ENCODE measurements around the gene RSAD1.

DNA sequence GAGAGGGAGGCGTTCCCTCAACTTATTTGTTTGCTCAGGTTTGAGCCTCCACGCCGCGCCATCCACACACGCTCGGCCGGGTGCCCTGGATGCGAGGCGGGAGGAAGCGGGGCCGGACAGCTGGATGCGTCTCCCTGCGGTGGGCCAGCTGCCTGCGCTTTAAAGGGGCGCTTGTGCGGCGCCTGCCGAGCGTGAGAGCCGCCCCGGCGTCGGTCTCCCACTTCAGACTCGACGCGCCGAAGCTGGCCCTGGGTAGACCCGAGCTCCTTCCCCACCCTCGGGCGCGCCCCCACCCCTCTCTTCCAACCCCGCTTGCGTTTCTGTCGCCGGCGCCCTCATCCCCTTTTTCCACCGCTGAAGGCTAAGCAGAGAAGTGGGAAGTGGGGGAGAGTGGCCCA is 9.5 kb upstream of the RSAD1 start:
- TF ChIP-seq, protein P1, sequence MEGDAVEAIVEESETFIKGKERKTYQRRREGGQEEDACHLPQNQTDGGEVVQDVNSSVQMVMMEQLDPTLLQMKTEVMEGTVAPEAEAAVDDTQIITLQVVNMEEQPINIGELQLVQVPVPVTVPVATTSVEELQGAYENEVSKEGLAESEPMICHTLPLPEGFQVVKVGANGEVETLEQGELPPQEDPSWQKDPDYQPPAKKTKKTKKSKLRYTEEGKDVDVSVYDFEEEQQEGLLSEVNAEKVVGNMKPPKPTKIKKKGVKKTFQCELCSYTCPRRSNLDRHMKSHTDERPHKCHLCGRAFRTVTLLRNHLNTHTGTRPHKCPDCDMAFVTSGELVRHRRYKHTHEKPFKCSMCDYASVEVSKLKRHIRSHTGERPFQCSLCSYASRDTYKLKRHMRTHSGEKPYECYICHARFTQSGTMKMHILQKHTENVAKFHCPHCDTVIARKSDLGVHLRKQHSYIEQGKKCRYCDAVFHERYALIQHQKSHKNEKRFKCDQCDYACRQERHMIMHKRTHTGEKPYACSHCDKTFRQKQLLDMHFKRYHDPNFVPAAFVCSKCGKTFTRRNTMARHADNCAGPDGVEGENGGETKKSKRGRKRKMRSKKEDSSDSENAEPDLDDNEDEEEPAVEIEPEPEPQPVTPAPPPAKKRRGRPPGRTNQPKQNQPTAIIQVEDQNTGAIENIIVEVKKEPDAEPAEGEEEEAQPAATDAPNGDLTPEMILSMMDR (IDR thresholded peaks at IDR 0.05; ENCODE audit: low read depth, low read length, missing input control), result no peak
- TF ChIP-seq, protein P2, sequence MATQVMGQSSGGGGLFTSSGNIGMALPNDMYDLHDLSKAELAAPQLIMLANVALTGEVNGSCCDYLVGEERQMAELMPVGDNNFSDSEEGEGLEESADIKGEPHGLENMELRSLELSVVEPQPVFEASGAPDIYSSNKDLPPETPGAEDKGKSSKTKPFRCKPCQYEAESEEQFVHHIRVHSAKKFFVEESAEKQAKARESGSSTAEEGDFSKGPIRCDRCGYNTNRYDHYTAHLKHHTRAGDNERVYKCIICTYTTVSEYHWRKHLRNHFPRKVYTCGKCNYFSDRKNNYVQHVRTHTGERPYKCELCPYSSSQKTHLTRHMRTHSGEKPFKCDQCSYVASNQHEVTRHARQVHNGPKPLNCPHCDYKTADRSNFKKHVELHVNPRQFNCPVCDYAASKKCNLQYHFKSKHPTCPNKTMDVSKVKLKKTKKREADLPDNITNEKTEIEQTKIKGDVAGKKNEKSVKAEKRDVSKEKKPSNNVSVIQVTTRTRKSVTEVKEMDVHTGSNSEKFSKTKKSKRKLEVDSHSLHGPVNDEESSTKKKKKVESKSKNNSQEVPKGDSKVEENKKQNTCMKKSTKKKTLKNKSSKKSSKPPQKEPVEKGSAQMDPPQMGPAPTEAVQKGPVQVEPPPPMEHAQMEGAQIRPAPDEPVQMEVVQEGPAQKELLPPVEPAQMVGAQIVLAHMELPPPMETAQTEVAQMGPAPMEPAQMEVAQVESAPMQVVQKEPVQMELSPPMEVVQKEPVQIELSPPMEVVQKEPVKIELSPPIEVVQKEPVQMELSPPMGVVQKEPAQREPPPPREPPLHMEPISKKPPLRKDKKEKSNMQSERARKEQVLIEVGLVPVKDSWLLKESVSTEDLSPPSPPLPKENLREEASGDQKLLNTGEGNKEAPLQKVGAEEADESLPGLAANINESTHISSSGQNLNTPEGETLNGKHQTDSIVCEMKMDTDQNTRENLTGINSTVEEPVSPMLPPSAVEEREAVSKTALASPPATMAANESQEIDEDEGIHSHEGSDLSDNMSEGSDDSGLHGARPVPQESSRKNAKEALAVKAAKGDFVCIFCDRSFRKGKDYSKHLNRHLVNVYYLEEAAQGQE (IDR thresholded peaks at IDR 0.05), result no peak
- TF ChIP-seq, protein P3, sequence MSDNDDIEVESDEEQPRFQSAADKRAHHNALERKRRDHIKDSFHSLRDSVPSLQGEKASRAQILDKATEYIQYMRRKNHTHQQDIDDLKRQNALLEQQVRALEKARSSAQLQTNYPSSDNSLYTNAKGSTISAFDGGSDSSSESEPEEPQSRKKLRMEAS (IDR thresholded peaks at IDR 0.05), result no peak
- TF ChIP-seq SP1 (IDR thresholded peaks at IDR 0.05) (no peak), GABPA (IDR thresholded peaks at IDR 0.05 in 1 of 2, conservative IDR thresholded peaks at IDR 0.05 in 1 of 2) (no peak), YY1 (IDR thresholded peaks at IDR 0.05) (no peak), EGR1 (IDR thresholded peaks at IDR 0.05; ENCODE audit: low read depth in 2 of 2) (no peak), JUND (IDR thresholded peaks at IDR 0.05) (no peak), TAF1 (conservative IDR thresholded peaks at IDR 0.05) (no peak), RAD21 (IDR thresholded peaks at IDR 0.05) (no peak), NR2F2 (IDR thresholded peaks at IDR 0.05) (no peak)
- TF ChIP-seq, protein P4, sequence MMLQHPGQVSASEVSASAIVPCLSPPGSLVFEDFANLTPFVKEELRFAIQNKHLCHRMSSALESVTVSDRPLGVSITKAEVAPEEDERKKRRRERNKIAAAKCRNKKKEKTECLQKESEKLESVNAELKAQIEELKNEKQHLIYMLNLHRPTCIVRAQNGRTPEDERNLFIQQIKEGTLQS (IDR thresholded peaks at IDR 0.05), result no peak
- TF ChIP-seq, protein P5, sequence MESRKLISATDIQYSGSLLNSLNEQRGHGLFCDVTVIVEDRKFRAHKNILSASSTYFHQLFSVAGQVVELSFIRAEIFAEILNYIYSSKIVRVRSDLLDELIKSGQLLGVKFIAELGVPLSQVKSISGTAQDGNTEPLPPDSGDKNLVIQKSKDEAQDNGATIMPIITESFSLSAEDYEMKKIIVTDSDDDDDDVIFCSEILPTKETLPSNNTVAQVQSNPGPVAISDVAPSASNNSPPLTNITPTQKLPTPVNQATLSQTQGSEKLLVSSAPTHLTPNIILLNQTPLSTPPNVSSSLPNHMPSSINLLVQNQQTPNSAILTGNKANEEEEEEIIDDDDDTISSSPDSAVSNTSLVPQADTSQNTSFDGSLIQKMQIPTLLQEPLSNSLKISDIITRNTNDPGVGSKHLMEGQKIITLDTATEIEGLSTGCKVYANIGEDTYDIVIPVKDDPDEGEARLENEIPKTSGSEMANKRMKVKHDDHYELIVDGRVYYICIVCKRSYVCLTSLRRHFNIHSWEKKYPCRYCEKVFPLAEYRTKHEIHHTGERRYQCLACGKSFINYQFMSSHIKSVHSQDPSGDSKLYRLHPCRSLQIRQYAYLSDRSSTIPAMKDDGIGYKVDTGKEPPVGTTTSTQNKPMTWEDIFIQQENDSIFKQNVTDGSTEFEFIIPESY (IDR thresholded peaks at IDR 0.05), result no peak

Measured in liver (tissue), 3 donors.